HG02763 (cell line): ENCODE measurements around the gene PKP1.

ENCODE experiments used
- ATAC-seq: cut with Tn5 transposase; IDR thresholded peaks from one replicate; pipeline ENCODE4 v1.9.1; 2021; ENCODE audit warnings: mild to moderate bottlenecking, moderate library complexity; ENCODE audit not compliant: unreplicated experiment

The PKP1 gene

GRCh38 chr1:201277441-201277840, 5.9 kb upstream of the PKP1 start:
- ATAC-seq: no peak

- ATAC-seq: no peak
Measured at GRCh38 chr1:201279313-201279712, 4.0 kb upstream of the PKP1 start.

- ATAC-seq: no peak
Measured at GRCh38 chr1:201280884-201281283, 2.4 kb upstream of the PKP1 start.

- ATAC-seq: no peak
Measured at GRCh38 chr1:201281573-201281972, 1.7 kb upstream of the PKP1 start.

- no peak for ATAC-seq
Measured at GRCh38 chr1:201282216-201282615, 1.1 kb upstream of the PKP1 start.

GRCh38 chr1:201283836-201284553, 689 bp downstream of the PKP1 start:
- ATAC-seq: no peak

GRCh38 chr1:201284636-201285035, 1.3 kb downstream of the PKP1 start:
- no peak for ATAC-seq

GRCh38 chr1:201285846-201286245, 2.5 kb downstream of the PKP1 start:
- ATAC-seq: no peak

- no peak for ATAC-seq
Measured at GRCh38 chr1:201286445-201286844, 3.1 kb downstream of the PKP1 start.

- no peak for ATAC-seq
Measured at GRCh38 chr1:201288007-201288406, 4.7 kb downstream of the PKP1 start.

- ATAC-seq: no peak
Measured at GRCh38 chr1:201288765-201289164, 5.5 kb downstream of the PKP1 start.

- no peak for ATAC-seq
Measured at GRCh38 chr1:201290551-201290950, 7.2 kb downstream of the PKP1 start.

- ATAC-seq: no peak
Measured at GRCh38 chr1:201291916-201292315, 8.6 kb downstream of the PKP1 start.

GRCh38 chr1:201294876-201295275, 11.6 kb downstream of the PKP1 start:
- no peak for ATAC-seq

- ATAC-seq: no peak
Measured at GRCh38 chr1:201295346-201295745, 12.0 kb downstream of the PKP1 start.

GRCh38 chr1:201295861-201296260, 12.6 kb downstream of the PKP1 start:
- ATAC-seq: no peak

GRCh38 chr1:201296352-201296751, 13.0 kb downstream of the PKP1 start:
- ATAC-seq: no peak

- no peak for ATAC-seq
Measured at GRCh38 chr1:201298396-201299381, 15.4 kb downstream of the PKP1 start.

- no peak for ATAC-seq
Measured at GRCh38 chr1:201299968-201300367, 16.7 kb downstream of the PKP1 start.

GRCh38 chr1:201300641-201301040, 17.3 kb downstream of the PKP1 start:
- ATAC-seq: no peak

GRCh38 chr1:201302163-201303152, 19.2 kb downstream of the PKP1 start:
- no peak for ATAC-seq
